C1 segment of cervical spinal cord (tissue), 14 donors: ENCODE measurements around the gene TP53RK.

ENCODE experiments used
- DNase-seq, 14 donors: peaks; one replicate each; lab custom pipeline; 2025; lab: John Stamatoyannopoulos, UW

The TP53RK gene

GRCh38 chr20:46665602-46666001 is 23.6 kb downstream of the TP53RK start:
- DNase-seq: no peak

- no peak for DNase-seq
Measured at GRCh38 chr20:46663531-46663930, 25.7 kb downstream of the TP53RK start.

GRCh38 chr20:46661659-46662058 is 27.6 kb downstream of the TP53RK start:
- DNase-seq: no peak

- no peak for DNase-seq
Measured at GRCh38 chr20:46660487-46660886, 28.8 kb downstream of the TP53RK start.

- DNase-seq: no peak
Measured at GRCh38 chr20:46657618-46658017, 31.6 kb downstream of the TP53RK start.

- DNase-seq: no peak
Measured at GRCh38 chr20:46657137-46657536, 32.1 kb downstream of the TP53RK start.

- no peak for DNase-seq
Measured at GRCh38 chr20:46652699-46653098, 36.5 kb downstream of the TP53RK start.

- DNase-seq: peak in 8 of 14 donors; percentile 19 to 78 (median 52)
Measured at GRCh38 chr20:46651091-46651962, 37.9 kb downstream of the TP53RK start, which contains the start of gene SLC13A3. Gene SLC13A3 (minus strand): TSS chr20:46651459. CDS start chr20:46651421, 38 bp downstream.

GRCh38 chr20:46650575-46651090 is 38.6 kb downstream of the TP53RK start:
- DNase-seq: no peak

- no peak for DNase-seq
Measured at GRCh38 chr20:46649965-46650542, 39.2 kb downstream of the TP53RK start.

GRCh38 chr20:46649650-46649949 is 39.6 kb downstream of the TP53RK start:
- no peak for DNase-seq

- peak in 2 of 14 donors; percentile 24 to 37 for DNase-seq
Measured at GRCh38 chr20:46648903-46649649, 40.2 kb downstream of the TP53RK start.

- DNase-seq: peak in 5 of 14 donors; percentile 12 to 50 (median 35)
Measured at GRCh38 chr20:46647469-46647868, 41.8 kb downstream of the TP53RK start.

- DNase-seq: no peak
Measured at GRCh38 chr20:46646659-46647380, 42.4 kb downstream of the TP53RK start.

GRCh38 chr20:46646122-46646521 is 43.1 kb downstream of the TP53RK start:
- DNase-seq: no peak

GRCh38 chr20:46644733-46645132 is 44.5 kb downstream of the TP53RK start:
- DNase-seq: no peak

- no peak for DNase-seq
Measured at GRCh38 chr20:46644160-46644559, 45.1 kb downstream of the TP53RK start.

GRCh38 chr20:46642969-46643343 is 46.3 kb downstream of the TP53RK start:
- DNase-seq: no peak

- DNase-seq: no peak
Measured at GRCh38 chr20:46642265-46642968, 46.8 kb downstream of the TP53RK start.

GRCh38 chr20:46641424-46641823 is 47.8 kb downstream of the TP53RK start:
- no peak for DNase-seq
